CD4-positive, alpha-beta T cell (primary cell): ENCODE measurements around the gene ANKLE2. TPM values are rescaled to one million over a fixed set of nuclear protein-coding genes. Genes with fewer than 3 reads are reported as not detected.
A peak's percentile ranks its signal among the peaks of the same experiment; 100 is the strongest.

Experiments
- ATAC-seq: fragments of 200-7000 bp; cut with Tn5 transposase; one replicate; pipeline ENCODE4 v1.10.0; 2022; ENCODE audit warnings: mild to moderate bottlenecking; ENCODE audit not compliant: poor library complexity
- CTCF ChIA-PET: fragments of 350-600 bp; sonication (Branson Sonifier 250); formaldehyde crosslinking; loops from one replicate; lab custom pipeline; 2021; ENCODE audit warnings: antibody characterized with exemption, inconsistent platforms; lab: Charles Lee
- POLR2A ChIA-PET: fragments of 350-600 bp; sonication (Branson Sonifier 250); formaldehyde crosslinking; loops from one replicate; lab custom pipeline; 2021; ENCODE audit warnings: antibody characterized with exemption, inconsistent platforms; lab: Charles Lee
- DNase-seq, 14 experiments: peaks; one replicate each; pipeline ENCODE4 v3.0.0-alpha.2; 2013 to 2020; ENCODE audit warnings: mixed read lengths in 2 of 14
- H3K27ac ChIP-seq, 2 donors: one replicate each; pipeline versions ENCODE4 v1.5.1 to v1.7.0; 2013; ENCODE audit warnings: low read length in 2 of 2, low read depth in 1 of 2, mild to moderate bottlenecking in 1 of 2
- H3K27me3 ChIP-seq, 2 experiments: 1 replicate in 1 of 2; 2 replicates in 1 of 2; pipeline versions ENCODE4 v1.6.1 to v1.7.0; 2013; ENCODE audit warnings: low read length in 2 of 2, control low read depth in 1 of 2, mild to moderate bottlenecking in 1 of 2, moderate library complexity in 1 of 2; ENCODE audit not compliant: insufficient read depth in 2 of 2, control insufficient read depth in 1 of 2
- H3K36me3 ChIP-seq: one replicate; pipeline ENCODE4 v1.6.1; 2013; ENCODE audit warnings: low read length, control low read depth; ENCODE audit not compliant: insufficient read depth
- H3K4me1 ChIP-seq: one replicate; pipeline ENCODE4 v1.6.1; 2013; ENCODE audit warnings: low read length, control low read depth; ENCODE audit not compliant: insufficient read depth
- H3K4me3 ChIP-seq: one replicate; pipeline ENCODE4 v1.5.1; 2013; ENCODE audit warnings: mild to moderate bottlenecking, low read length, moderate library complexity
- H3K9me3 ChIP-seq, 2 experiments: 1 replicate in 1 of 2; 2 replicates in 1 of 2; pipeline versions ENCODE4 v1.6.1 to v1.7.0; 2013; ENCODE audit warnings: low read length in 2 of 2, mild to moderate bottlenecking in 2 of 2, control low read depth in 1 of 2, moderate library complexity in 1 of 2; ENCODE audit not compliant: control insufficient read depth in 1 of 2, insufficient read depth in 1 of 2
- H3K27ac Mint-ChIP-seq: one replicate; pipeline ENCODE4 v1.8.0; 2020; ENCODE audit warnings: mixed read lengths
- H3K27me3 Mint-ChIP-seq: one replicate; pipeline ENCODE4 v1.8.0; 2021; ENCODE audit warnings: mixed read lengths
- H3K36me3 Mint-ChIP-seq: one replicate; pipeline ENCODE4 v1.8.0; 2021; ENCODE audit warnings: low read depth, mixed read lengths
- H3K4me1 Mint-ChIP-seq: one replicate; pipeline ENCODE4 v1.8.0; 2021; ENCODE audit warnings: low read depth, mixed read lengths
- H3K4me3 Mint-ChIP-seq: one replicate; pipeline ENCODE4 v1.8.0; 2020; ENCODE audit warnings: mild to moderate bottlenecking, mixed read lengths
- H3K9me3 Mint-ChIP-seq: one replicate; pipeline ENCODE4 v1.8.0; 2020; ENCODE audit warnings: mixed read lengths
- CTCF ChIP-seq: fragments of 200-600 bp; IDR thresholded peaks from one replicate; pipeline ENCODE4 v1.8.0; 2022; ENCODE audit warnings: antibody characterized with exemption, mild to moderate bottlenecking
- intact Hi-C, 2 experiments: fragments of 100-400 bp; cut with DNase I in 1 of 2; cut with micrococcal nuclease in 1 of 2; formaldehyde crosslinking; loops; one replicate each; pipeline versions ENCODE4 v1.15.1 to v1.9.0; 2023 to 2025; cut with DNase I, micrococcal nuclease
- total RNA-seq, 174 experiments: library from RNA in 2 of 174; stranded (reverse) in 2 of 174; gene quantifications; one replicate each; pipeline ENCODE4 v1.2.3 and lab custom pipeline; 2021 to 2026

ANKLE2 gene
- total RNA-seq, 2 experiments from 2014 or later, result 61.7 to 65.7 TPM

- H3K4me1 ChIP-seq, result peaks cover 34% of the 10 kb centered on the region
- Mint-ChIP-seq H3K4me1 (peaks cover 16% of the 10 kb centered on the region), H3K27ac (peak overlapping the region; percentile 69), H3K4me3 (peak overlapping the region; percentile 83), H3K36me3 (peaks cover 38% of the 10 kb centered on the region), H3K27me3 (no peaks in the 10 kb centered on the region), H3K9me3 (peaks cover 3% of the 10 kb centered on the region)
- ATAC-seq, result no peak
- ChIA-PET CTCF (no interaction called here), POLR2A (interaction anchor here (1.0 to 1.9 kb wide), 8 partner anchors 10 to 223 kb away, joined by 3 to 9 read pairs (median 4); partner anchors contain the start of genes ANKLE2, CHFR and POLE)
- H3K4me3 ChIP-seq, result peak overlapping the region; percentile 65
- H3K27me3 ChIP-seq, result no peaks in the 10 kb centered on the region
- no peak overlapping the region for H3K27ac ChIP-seq
- H3K36me3 ChIP-seq, result peaks cover 19% of the 10 kb centered on the region
- intact Hi-C loops, result loop anchor here in 1 of 2 experiments (1.0 to 10.0 kb wide), 4 partner anchors 49 to 324 kb away; partner anchors contain the start of genes GOLGA3 and ZNF84
- no peak for TF ChIP-seq CTCF
- peak in 9 of 14 experiments; percentile 5 to 50 (median 16) for DNase-seq
- H3K9me3 ChIP-seq, result peaks cover 13 to 37% of the 10 kb centered on the region in 2 experiments
These were observed 50.4 kb downstream of the ANKLE2 start for GRCh38 chr12:132711080-132711843.

DNA sequence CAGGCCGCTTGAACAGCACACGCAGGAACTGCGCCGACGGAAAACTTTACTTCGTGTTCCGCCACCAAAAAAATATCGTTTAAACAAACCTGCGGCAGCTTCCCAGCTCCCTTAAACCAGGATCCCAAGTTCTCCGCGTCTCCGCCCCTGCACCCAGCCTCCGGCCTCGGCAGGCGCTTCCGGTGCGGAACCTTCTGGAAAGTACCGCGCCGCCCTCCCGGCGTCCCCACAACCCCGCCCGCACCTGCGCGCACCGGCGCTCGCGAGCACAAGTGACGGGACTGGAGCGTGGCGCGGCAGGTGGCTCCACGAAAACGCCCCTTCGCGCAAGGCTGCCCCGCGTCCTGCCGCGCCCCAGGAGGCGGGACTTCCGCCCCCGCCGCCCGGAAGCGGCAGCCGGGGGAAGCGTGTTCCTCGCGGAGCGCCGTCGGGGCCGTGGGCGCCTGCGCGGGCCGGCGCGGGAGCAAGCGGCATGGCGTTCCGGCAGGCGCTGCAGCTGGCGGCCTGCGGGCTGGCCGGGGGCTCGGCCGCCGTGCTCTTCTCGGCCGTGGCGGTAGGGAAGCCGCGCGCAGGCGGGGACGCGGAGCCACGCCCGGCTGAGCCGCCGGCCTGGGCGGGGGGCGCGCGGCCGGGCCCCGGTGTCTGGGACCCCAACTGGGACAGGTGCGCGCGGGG, 51.1 kb downstream of the ANKLE2 start, which contains the start of gene PGAM5:
PGAM5 (plus strand) TSS at position 438 of the 675 bp plus-strand sequence; CDS start at position 473, 35 bp downstream.
- peak; percentile 83 to 99 (median 92) for DNase-seq
- H3K9me3 Mint-ChIP-seq, result peaks cover 3% of the 10 kb centered on the region
- peaks cover 34% of the 10 kb centered on the region for H3K4me1 ChIP-seq
- peaks cover 13 to 44% of the 10 kb centered on the region in 2 experiments for H3K9me3 ChIP-seq
- POLR2A ChIA-PET, result interaction anchor here (0.7 to 1.9 kb wide), 10 partner anchors 10 to 222 kb away, joined by 3 to 9 read pairs (median 4); partner anchors contain the start of genes ANKLE2, CHFR and POLE
- H3K36me3 ChIP-seq, result peaks cover 14% of the 10 kb centered on the region
- H3K27me3 Mint-ChIP-seq, result no peaks in the 10 kb centered on the region
- intact Hi-C loops, result loop anchor here (1.0 to 10.0 kb wide), 5 partner anchors 23 to 324 kb away; partner anchors contain the start of genes POLE (in 2 of the 2), PXMP2 (in 2 of the 2), GOLGA3 (in 1 of the 2) and ZNF84 (in 1 of the 2)
- CTCF ChIA-PET, result no interaction called here
- no peak for TF ChIP-seq CTCF
- ATAC-seq, result peak; percentile 97
- peak within 1 kb of the TSS; percentile 88 to 93 for H3K27ac ChIP-seq
- peak within 1 kb of the TSS; percentile 93 for H3K4me3 Mint-ChIP-seq
- H3K4me3 ChIP-seq, result peak within 1 kb of the TSS; percentile 81
- peak within 1 kb of the TSS; percentile 92 for H3K27ac Mint-ChIP-seq
- peaks cover 33% of the 10 kb centered on the region for H3K36me3 Mint-ChIP-seq
- peaks cover 16% of the 10 kb centered on the region for H3K4me1 Mint-ChIP-seq
- H3K27me3 ChIP-seq, result no peaks in the 10 kb centered on the region

- peak overlapping the region; percentile 88 to 93 for H3K27ac ChIP-seq
- Mint-ChIP-seq H3K27me3 (no peaks in the 10 kb centered on the region), H3K4me1 (peaks cover 16% of the 10 kb centered on the region), H3K36me3 (peaks cover 34% of the 10 kb centered on the region), H3K4me3 (peak overlapping the region; percentile 93), H3K9me3 (peaks cover 3% of the 10 kb centered on the region), H3K27ac (peak overlapping the region; percentile 92)
- no peak for TF ChIP-seq CTCF
- H3K9me3 ChIP-seq, result peaks cover 13 to 46% of the 10 kb centered on the region in 2 experiments
- ChIA-PET CTCF (no interaction called here), POLR2A (interaction anchor here (0.7 to 1.9 kb wide), 8 partner anchors 14 to 199 kb away, joined by 3 to 9 read pairs (median 4); partner anchors contain the start of genes ANKLE2, CHFR and POLE)
- DNase-seq (no peak), ATAC-seq (no peak)
- intact Hi-C loops, result loop anchor here (1.0 to 10.0 kb wide), 4 partner anchors 23 to 325 kb away; partner anchors contain the start of genes POLE (in 2 of the 2), PXMP2 (in 2 of the 2), GOLGA3 (in 1 of the 2) and ZNF84 (in 1 of the 2)
- H3K4me1 ChIP-seq, result peaks cover 34% of the 10 kb centered on the region
- no peaks in the 10 kb centered on the region for H3K27me3 ChIP-seq
- peak overlapping the region; percentile 81 for H3K4me3 ChIP-seq
- H3K36me3 ChIP-seq, result peaks cover 13% of the 10 kb centered on the region
These were observed 51.6 kb downstream of the ANKLE2 start for GRCh38 chr12:132710043-132710404.
